ENCODE data around the gene CEP44. TPM values are rescaled to one million over a fixed set of nuclear protein-coding genes. Genes with fewer than 3 reads are reported as not detected.
"Not testable (repeated sequence)": the region's sequence is repeated elsewhere in the genome, so short reads cannot be mapped to it uniquely, and the experiment has no call there.

Gene CEP44
- total RNA-seq, 2 experiments from 2014 or later = 29.2 to 32.4 TPM

DNA sequence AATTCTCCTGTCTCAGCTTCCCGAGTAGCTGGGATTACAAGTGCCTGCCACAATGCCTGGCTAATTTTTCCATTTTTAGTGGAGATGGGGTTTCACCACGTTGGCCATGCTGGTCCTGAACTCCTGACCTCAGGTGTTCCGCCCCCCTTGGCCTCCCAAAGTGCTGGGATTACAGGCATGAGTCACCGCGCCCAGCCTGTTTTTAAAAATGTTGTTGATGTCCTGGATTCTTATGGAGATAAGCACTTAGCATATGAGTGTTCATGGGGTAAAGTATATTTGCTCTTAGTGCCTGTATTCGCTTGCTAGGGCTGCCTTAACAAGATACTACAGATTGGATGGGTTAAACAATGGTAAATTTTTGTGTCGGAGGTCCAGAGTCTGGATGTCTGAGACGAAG lies 91.7 kb downstream of the CEP44 start:
- BruUV-seq (replicated peaks) = no TSS peak
- Histone ChIP-seq H3K36me3 (ENCODE audit: insufficient read depth, low read length) (no peaks in the 10 kb centered on the region), H3K9me3 (ENCODE audit: low read length) (no peaks in the 10 kb centered on the region), H3K9me2 (ENCODE audit: insufficient read depth, low read length) (no peaks in the 10 kb centered on the region), H3K4me3 (ENCODE audit: low read depth, low read length, poor library complexity, severe bottlenecking) (no peak overlapping the region), H2AFZ (ENCODE audit: low read length) (no peak overlapping the region), H3K79me2 (ENCODE audit: insufficient read depth, low read depth, low read length) (no peaks in the 10 kb centered on the region), H3K27ac (ENCODE audit: low read depth, low read length, poor library complexity, severe bottlenecking) (no peak overlapping the region), H3K4me1 (ENCODE audit: insufficient read depth, low read length, poor library complexity, severe bottlenecking) (no peaks in the 10 kb centered on the region), H3K4me2 (ENCODE audit: low read length) (no peak overlapping the region), H4K20me1 (ENCODE audit: insufficient read depth, low read length) (no peaks in the 10 kb centered on the region)
- POLR2A ChIA-PET = interaction anchor here (0.7 kb wide), 2 partner anchors 109 to 313 kb away, joined by 3 read pairs; no protein-coding TSS in a partner anchor
- CTCF ChIA-PET (ENCODE audit: unreplicated experiment) = no interaction called here
- TF ChIP-seq, protein P1, sequence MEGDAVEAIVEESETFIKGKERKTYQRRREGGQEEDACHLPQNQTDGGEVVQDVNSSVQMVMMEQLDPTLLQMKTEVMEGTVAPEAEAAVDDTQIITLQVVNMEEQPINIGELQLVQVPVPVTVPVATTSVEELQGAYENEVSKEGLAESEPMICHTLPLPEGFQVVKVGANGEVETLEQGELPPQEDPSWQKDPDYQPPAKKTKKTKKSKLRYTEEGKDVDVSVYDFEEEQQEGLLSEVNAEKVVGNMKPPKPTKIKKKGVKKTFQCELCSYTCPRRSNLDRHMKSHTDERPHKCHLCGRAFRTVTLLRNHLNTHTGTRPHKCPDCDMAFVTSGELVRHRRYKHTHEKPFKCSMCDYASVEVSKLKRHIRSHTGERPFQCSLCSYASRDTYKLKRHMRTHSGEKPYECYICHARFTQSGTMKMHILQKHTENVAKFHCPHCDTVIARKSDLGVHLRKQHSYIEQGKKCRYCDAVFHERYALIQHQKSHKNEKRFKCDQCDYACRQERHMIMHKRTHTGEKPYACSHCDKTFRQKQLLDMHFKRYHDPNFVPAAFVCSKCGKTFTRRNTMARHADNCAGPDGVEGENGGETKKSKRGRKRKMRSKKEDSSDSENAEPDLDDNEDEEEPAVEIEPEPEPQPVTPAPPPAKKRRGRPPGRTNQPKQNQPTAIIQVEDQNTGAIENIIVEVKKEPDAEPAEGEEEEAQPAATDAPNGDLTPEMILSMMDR (conservative IDR thresholded peaks at IDR 0.05; ENCODE audit: low read length) = no peak
- no peak for TF ChIP-seq EZH2phosphoT487 (IDR thresholded peaks at IDR 0.05; ENCODE audit: borderline replicate concordance, low read depth, low read length)
- no peak for DNase-seq (ENCODE audit: low spot score)
- intact Hi-C loops (cut with micrococcal nuclease; ENCODE audit: unreplicated experiment) = no loop called here

DNA sequence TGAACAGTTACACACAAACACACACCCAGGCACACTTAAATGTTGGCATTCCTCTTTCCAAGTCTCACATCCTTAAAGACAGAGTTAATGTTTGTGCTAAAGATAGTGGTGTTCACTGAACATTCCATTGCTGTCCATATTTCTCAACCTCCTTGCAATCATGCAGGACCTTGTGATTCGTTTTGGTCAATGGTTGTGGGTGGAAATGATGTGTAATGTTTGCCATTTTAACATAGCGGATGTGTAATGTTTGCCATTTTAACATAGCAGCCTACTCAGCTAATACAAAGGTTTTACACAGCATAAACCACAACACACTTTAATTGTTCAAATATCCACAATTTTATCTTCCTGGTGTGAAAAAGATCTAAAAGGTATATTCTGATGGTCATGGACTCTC lies 93.9 kb downstream of the CEP44 start:
- H3K9me3 ChIP-seq (ENCODE audit: low read length) = no peaks in the 10 kb centered on the region
- no peaks in the 10 kb centered on the region for H4K20me1 ChIP-seq (ENCODE audit: insufficient read depth, low read length)
- no peak overlapping the region for H3K27ac ChIP-seq (ENCODE audit: low read depth, low read length, poor library complexity, severe bottlenecking)
- no peak overlapping the region for H3K4me3 ChIP-seq (ENCODE audit: low read depth, low read length, poor library complexity, severe bottlenecking)
- intact Hi-C loops (cut with micrococcal nuclease; ENCODE audit: unreplicated experiment) = no loop called here
- CTCF ChIA-PET (ENCODE audit: unreplicated experiment) = no interaction called here
- POLR2A ChIA-PET = interaction anchor here (0.7 to 1.2 kb wide), 3 partner anchors 11 to 390 kb away, joined by 3 to 5 read pairs (median 3); no protein-coding TSS in a partner anchor
- H3K4me2 ChIP-seq (ENCODE audit: low read length) = no peak overlapping the region
- DNase-seq (ENCODE audit: low spot score) = no peak
- BruUV-seq (replicated peaks) = no TSS peak
- H3K9me2 ChIP-seq (ENCODE audit: insufficient read depth, low read length) = no peaks in the 10 kb centered on the region
- no peaks in the 10 kb centered on the region for H3K36me3 ChIP-seq (ENCODE audit: insufficient read depth, low read length)
- no peaks in the 10 kb centered on the region for H3K79me2 ChIP-seq (ENCODE audit: insufficient read depth, low read depth, low read length)
- no peaks in the 10 kb centered on the region for H3K4me1 ChIP-seq (ENCODE audit: insufficient read depth, low read length, poor library complexity, severe bottlenecking)
- TF ChIP-seq, protein P1 (conservative IDR thresholded peaks at IDR 0.05; ENCODE audit: low read length) = no peak
- TF ChIP-seq EZH2phosphoT487 (IDR thresholded peaks at IDR 0.05; ENCODE audit: borderline replicate concordance, low read depth, low read length) = no peak
- no peak overlapping the region for H2AFZ ChIP-seq (ENCODE audit: low read length)

GRCh38 chr4:174378951-174379350 lies 95.2 kb downstream of the CEP44 start:
- H3K36me3 ChIP-seq (ENCODE audit: insufficient read depth, low read length) = no peaks in the 10 kb centered on the region
- BruUV-seq (replicated peaks) = no TSS peak
- intact Hi-C loops (cut with micrococcal nuclease; ENCODE audit: unreplicated experiment) = no loop called here
- no peak overlapping the region for H3K27ac ChIP-seq (ENCODE audit: low read depth, low read length, poor library complexity, severe bottlenecking)
- CTCF ChIA-PET (ENCODE audit: unreplicated experiment) = no interaction called here
- H3K4me1 ChIP-seq (ENCODE audit: insufficient read depth, low read length, poor library complexity, severe bottlenecking) = no peaks in the 10 kb centered on the region
- no peak overlapping the region for H2AFZ ChIP-seq (ENCODE audit: low read length)
- no peak overlapping the region for H3K4me2 ChIP-seq (ENCODE audit: low read length)
- POLR2A ChIA-PET = interaction anchor here (1.1 to 1.2 kb wide), 2 partner anchors 9 to 32 kb away, joined by 3 to 4 read pairs; no protein-coding TSS in a partner anchor
- no peaks in the 10 kb centered on the region for H3K9me2 ChIP-seq (ENCODE audit: insufficient read depth, low read length)
- no peaks in the 10 kb centered on the region for H3K9me3 ChIP-seq (ENCODE audit: low read length)
- H3K79me2 ChIP-seq (ENCODE audit: insufficient read depth, low read depth, low read length) = no peaks in the 10 kb centered on the region
- no peak overlapping the region for H3K4me3 ChIP-seq (ENCODE audit: low read depth, low read length, poor library complexity, severe bottlenecking)
- TF ChIP-seq, protein P1 (conservative IDR thresholded peaks at IDR 0.05; ENCODE audit: low read length) = no peak
- TF ChIP-seq EZH2phosphoT487 (IDR thresholded peaks at IDR 0.05; ENCODE audit: borderline replicate concordance, low read depth, low read length) = no peak
- H4K20me1 ChIP-seq (ENCODE audit: insufficient read depth, low read length) = no peaks in the 10 kb centered on the region
- no peak for DNase-seq (ENCODE audit: low spot score)

GRCh38 chr4:174380206-174380605 lies 96.5 kb downstream of the CEP44 start:
- H3K79me2 ChIP-seq (ENCODE audit: insufficient read depth, low read depth, low read length); H3K9me2 ChIP-seq (ENCODE audit: insufficient read depth, low read length); H3K4me1 ChIP-seq (ENCODE audit: insufficient read depth, low read length, poor library complexity, severe bottlenecking); POLR2A ChIA-PET; H3K36me3 ChIP-seq (ENCODE audit: insufficient read depth, low read length); H3K4me3 ChIP-seq (ENCODE audit: low read depth, low read length, poor library complexity, severe bottlenecking); H3K27ac ChIP-seq (ENCODE audit: low read depth, low read length, poor library complexity, severe bottlenecking); H3K9me3 ChIP-seq (ENCODE audit: low read length); CTCF ChIA-PET (ENCODE audit: unreplicated experiment); intact Hi-C loops (cut with micrococcal nuclease; ENCODE audit: unreplicated experiment); DNase-seq (ENCODE audit: low spot score); H2AFZ ChIP-seq (ENCODE audit: low read length); BruUV-seq (replicated peaks); H3K4me2 ChIP-seq (ENCODE audit: low read length); H4K20me1 ChIP-seq (ENCODE audit: insufficient read depth, low read length): not testable (repeated sequence)
